ENCODE data around the gene AJAP1. TPM values are rescaled to one million over a fixed set of nuclear protein-coding genes. Genes with fewer than 3 reads are reported as not detected.

The AJAP1 gene
- total and polyA plus RNA-seq, 2 of the 8 experiments (the other 6 are each of a cell fraction or from before 2014, with no cell fraction given): 1.9 to 6.2 TPM

GRCh38 chr1:4801192-4801924, 146.9 kb downstream of the AJAP1 start:
- Histone ChIP-seq H3K79me2 (ENCODE audit: control insufficient read depth in 1 of 2, insufficient read depth in 2 of 2, low read length in 2 of 2) (no peaks in the 10 kb centered on the region), H3K27me3 (replicated peaks in 1 of 4; ENCODE audit: control insufficient read depth in 3 of 4, extremely low read depth in 1 of 4, insufficient read depth in 3 of 4, low read length in 3 of 4) (no peaks in the 10 kb centered on the region), H2BK5ac (ENCODE audit: low read depth, low read length) (no peak overlapping the region), H4K20me1 (replicated peaks in 1 of 2; ENCODE audit: control insufficient read depth in 1 of 2, insufficient read depth in 2 of 2, low read length in 2 of 2) (no peaks in the 10 kb centered on the region), H3K27ac (ENCODE audit: low read depth, low read length) (no peak overlapping the region), H3K23ac (ENCODE audit: insufficient read length) (no peak overlapping the region), H3K4me1 (replicated peaks in 1 of 4; ENCODE audit: control insufficient read depth in 3 of 4, insufficient read depth in 4 of 4, low read length in 3 of 4) (no peaks in the 10 kb centered on the region), H3K9me3 (ENCODE audit: insufficient read depth in 2 of 2, low read depth in 1 of 2, low read length in 1 of 2) (peaks cover 7 to 11% of the 10 kb centered on the region in 2 experiments; a peak in 3 of 4 replicates), H2AK5ac (ENCODE audit: low read depth, low read length) (peak overlapping the region; percentile 60; the same call in 1 of the 2 replicates), H3K36me3 (ENCODE audit: control insufficient read depth in 2 of 4, insufficient read depth in 4 of 4, low read length in 3 of 4) (no peaks in the 10 kb centered on the region), H3K9ac (replicated peaks in 1 of 4; ENCODE audit: extremely low read depth in 1 of 4, low read depth in 3 of 4, low read length in 3 of 4) (no peak overlapping the region), H4K8ac (ENCODE audit: extremely low read depth, insufficient read depth, low read length) (peak overlapping the region; percentile 69), H4K5ac (ENCODE audit: insufficient read length, low read depth, low read length) (no peak overlapping the region), H2BK120ac (replicated peaks; ENCODE audit: low read depth, low read length) (no peak overlapping the region), H2AFZ (ENCODE audit: low read length) (no peak overlapping the region), H2BK20ac (ENCODE audit: low read length) (no peak overlapping the region), H3K18ac (ENCODE audit: extremely low read depth, low read length) (no peak overlapping the region), H3K4ac (replicated peaks; ENCODE audit: insufficient read length, low read depth, low read length) (no peak overlapping the region), H3K14ac (ENCODE audit: insufficient read length) (no peak overlapping the region), H4K91ac (replicated peaks; ENCODE audit: insufficient read length, low read length) (no peak overlapping the region), H3K4me2 (ENCODE audit: insufficient read depth in 1 of 2, low read depth in 2 of 2, low read length in 2 of 2) (no peak overlapping the region), H3K23me2 (ENCODE audit: low read depth, low read length) (no peaks in the 10 kb centered on the region), H3K56ac (replicated peaks; ENCODE audit: insufficient read length, low read depth, low read length) (no peak overlapping the region), H3K79me1 (ENCODE audit: low read depth, low read length) (no peaks in the 10 kb centered on the region), H3K4me3 (ENCODE audit: extremely low read depth in 1 of 4, insufficient read depth in 2 of 4, low read depth in 3 of 4, low read length in 4 of 4) (no peak overlapping the region), H2BK15ac (ENCODE audit: low read length) (no peak overlapping the region), H2BK12ac (ENCODE audit: low read depth, low read length) (no peak overlapping the region)
- POLR2A ChIA-PET (ENCODE audit: partially characterized antibody): no interaction called here
- CTCF ChIA-PET (ENCODE audit: partially characterized antibody): interaction anchor here (1.1 to 1.3 kb wide), 2 partner anchors 21 to 24 kb away, joined by 3 to 4 read pairs; no protein-coding TSS in a partner anchor
- no peak for FAIRE-seq
- TF ChIP-seq TCF12 (IDR thresholded peaks at IDR 0.05; ENCODE audit: low read depth, low read length): no peak
- no peak for TF ChIP-seq KDM4A (IDR thresholded peaks at IDR 0.05; ENCODE audit: low read depth, low read length, severe bottlenecking)
- TF ChIP-seq, protein P1, sequence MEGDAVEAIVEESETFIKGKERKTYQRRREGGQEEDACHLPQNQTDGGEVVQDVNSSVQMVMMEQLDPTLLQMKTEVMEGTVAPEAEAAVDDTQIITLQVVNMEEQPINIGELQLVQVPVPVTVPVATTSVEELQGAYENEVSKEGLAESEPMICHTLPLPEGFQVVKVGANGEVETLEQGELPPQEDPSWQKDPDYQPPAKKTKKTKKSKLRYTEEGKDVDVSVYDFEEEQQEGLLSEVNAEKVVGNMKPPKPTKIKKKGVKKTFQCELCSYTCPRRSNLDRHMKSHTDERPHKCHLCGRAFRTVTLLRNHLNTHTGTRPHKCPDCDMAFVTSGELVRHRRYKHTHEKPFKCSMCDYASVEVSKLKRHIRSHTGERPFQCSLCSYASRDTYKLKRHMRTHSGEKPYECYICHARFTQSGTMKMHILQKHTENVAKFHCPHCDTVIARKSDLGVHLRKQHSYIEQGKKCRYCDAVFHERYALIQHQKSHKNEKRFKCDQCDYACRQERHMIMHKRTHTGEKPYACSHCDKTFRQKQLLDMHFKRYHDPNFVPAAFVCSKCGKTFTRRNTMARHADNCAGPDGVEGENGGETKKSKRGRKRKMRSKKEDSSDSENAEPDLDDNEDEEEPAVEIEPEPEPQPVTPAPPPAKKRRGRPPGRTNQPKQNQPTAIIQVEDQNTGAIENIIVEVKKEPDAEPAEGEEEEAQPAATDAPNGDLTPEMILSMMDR (IDR thresholded peaks at IDR 0.05; ENCODE audit: control extremely low read depth in 1 of 3, insufficient read depth in 1 of 3, low read depth in 1 of 3, low read length in 3 of 3): no peak
- no peak for TF ChIP-seq HDAC6 (IDR thresholded peaks at IDR 0.05; ENCODE audit: low read depth, low read length)
- TF ChIP-seq SIX5 (IDR thresholded peaks at IDR 0.05; ENCODE audit: low read depth, low read length): no peak
- no peak for TF ChIP-seq KDM1A (IDR thresholded peaks at IDR 0.05; ENCODE audit: borderline replicate concordance, low read length)
- TF ChIP-seq ZNF274 (IDR thresholded peaks at IDR 0.05; ENCODE audit: borderline replicate concordance, extremely low read depth, low read length): no peak
- no peak for TF ChIP-seq EGR1 (IDR thresholded peaks at IDR 0.05; ENCODE audit: borderline replicate concordance, low read depth, low read length)
- TF ChIP-seq SP1 (IDR thresholded peaks at IDR 0.05; ENCODE audit: low read depth, low read length): no peak
- no peak for TF ChIP-seq CREB1 (IDR thresholded peaks at IDR 0.05)
- WGBS, 2 experiments (ENCODE audit: extremely low coverage in 1 of 2, insufficient coverage in 1 of 2, insufficient read length in 1 of 2, insufficient replicate concordance in 2 of 2, low coverage in 1 of 2, low lambda C conversion rate in 2 of 2, missing lambda C conversion rate in 1 of 2): 86% methylated on average over 13 of the region's 14 CpGs; no CpG with 5 or more reads in 1 of the 2 experiments
- DNase-seq (ENCODE audit: low read depth in 1 of 2, low spot score in 2 of 2): peak in 1 of 2 experiments; percentile 17

Data from H1 (cell line).